ENCODE measurements around the gene GALNT7.

GALNT7 gene

DNA sequence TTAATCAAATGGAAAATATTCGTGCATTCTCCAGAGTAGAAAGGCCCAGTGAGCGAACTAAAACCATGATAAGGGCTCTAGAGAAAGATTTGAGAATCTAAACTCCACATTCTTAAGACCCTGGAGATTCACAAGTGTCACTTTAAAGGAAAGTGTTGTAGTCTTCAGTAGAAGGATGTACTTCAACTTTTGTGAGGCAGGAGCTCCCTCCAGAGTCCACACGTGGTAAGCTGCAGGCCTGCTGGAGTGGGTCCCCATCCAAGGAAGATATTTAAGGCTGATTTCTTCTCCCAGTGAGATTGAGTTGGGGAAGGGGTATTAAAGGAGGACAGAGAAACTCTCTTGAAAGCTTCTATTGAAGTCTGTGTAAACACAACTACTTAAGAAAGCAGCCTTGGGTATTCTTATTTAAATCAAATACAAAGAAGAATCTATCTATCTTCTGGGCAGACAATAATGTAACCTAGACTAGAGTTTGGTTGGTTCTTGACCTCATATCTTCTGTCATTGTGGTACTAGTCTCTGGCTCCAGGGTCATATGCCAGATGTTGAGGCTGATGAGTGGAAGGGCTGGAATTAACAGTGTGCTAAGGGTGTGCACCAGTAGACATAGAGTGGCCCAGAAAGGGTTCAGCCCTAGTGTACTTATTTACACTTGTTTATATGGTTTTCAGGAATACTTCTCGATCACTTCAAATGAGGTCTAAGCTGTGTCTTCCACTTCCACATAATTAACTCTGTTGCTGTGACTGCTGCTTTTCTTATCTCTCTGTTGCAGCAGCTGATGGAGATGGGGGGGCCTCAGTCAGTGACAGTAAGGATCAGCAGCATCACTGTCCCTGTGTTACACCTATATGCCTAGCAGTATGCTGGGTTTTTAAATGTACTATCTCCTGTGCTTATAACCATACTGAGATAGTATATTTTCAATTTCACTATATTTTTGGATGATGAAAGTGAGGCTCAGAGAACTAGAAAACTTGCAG is 89.4 kb downstream of the GALNT7 start:
- Histone ChIP-seq H4K20me1 (ENCODE audit: insufficient read depth, low read length) (no peaks in the 10 kb centered on the region), H3K9ac (ENCODE audit: low read length) (no peak overlapping the region), H3K9me3 (ENCODE audit: insufficient read depth, low read length) (no peaks in the 10 kb centered on the region), H2AFZ (ENCODE audit: low read depth, low read length) (no peak overlapping the region), H3K4me3 (ENCODE audit: low read length) (no peak overlapping the region), H3K4me2 (ENCODE audit: low read length) (no peak overlapping the region), H3K79me2 (ENCODE audit: low read length) (peaks cover 7% of the 10 kb centered on the region), H3K4me1 (ENCODE audit: low read length) (peaks cover 12% of the 10 kb centered on the region), H3K36me3 (replicated peaks; ENCODE audit: low read depth, low read length) (no peaks in the 10 kb centered on the region), H3K27ac (ENCODE audit: low read length) (no peak overlapping the region), H3K27me3 (ENCODE audit: low read depth, low read length) (no peaks in the 10 kb centered on the region)
- no peak for TF ChIP-seq EZH2phosphoT487 (IDR thresholded peaks at IDR 0.05; ENCODE audit: low read depth)
- TF ChIP-seq, protein P1, sequence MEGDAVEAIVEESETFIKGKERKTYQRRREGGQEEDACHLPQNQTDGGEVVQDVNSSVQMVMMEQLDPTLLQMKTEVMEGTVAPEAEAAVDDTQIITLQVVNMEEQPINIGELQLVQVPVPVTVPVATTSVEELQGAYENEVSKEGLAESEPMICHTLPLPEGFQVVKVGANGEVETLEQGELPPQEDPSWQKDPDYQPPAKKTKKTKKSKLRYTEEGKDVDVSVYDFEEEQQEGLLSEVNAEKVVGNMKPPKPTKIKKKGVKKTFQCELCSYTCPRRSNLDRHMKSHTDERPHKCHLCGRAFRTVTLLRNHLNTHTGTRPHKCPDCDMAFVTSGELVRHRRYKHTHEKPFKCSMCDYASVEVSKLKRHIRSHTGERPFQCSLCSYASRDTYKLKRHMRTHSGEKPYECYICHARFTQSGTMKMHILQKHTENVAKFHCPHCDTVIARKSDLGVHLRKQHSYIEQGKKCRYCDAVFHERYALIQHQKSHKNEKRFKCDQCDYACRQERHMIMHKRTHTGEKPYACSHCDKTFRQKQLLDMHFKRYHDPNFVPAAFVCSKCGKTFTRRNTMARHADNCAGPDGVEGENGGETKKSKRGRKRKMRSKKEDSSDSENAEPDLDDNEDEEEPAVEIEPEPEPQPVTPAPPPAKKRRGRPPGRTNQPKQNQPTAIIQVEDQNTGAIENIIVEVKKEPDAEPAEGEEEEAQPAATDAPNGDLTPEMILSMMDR (IDR thresholded peaks at IDR 0.05; ENCODE audit: low read depth, low read length) = peak; percentile 96

DNA sequence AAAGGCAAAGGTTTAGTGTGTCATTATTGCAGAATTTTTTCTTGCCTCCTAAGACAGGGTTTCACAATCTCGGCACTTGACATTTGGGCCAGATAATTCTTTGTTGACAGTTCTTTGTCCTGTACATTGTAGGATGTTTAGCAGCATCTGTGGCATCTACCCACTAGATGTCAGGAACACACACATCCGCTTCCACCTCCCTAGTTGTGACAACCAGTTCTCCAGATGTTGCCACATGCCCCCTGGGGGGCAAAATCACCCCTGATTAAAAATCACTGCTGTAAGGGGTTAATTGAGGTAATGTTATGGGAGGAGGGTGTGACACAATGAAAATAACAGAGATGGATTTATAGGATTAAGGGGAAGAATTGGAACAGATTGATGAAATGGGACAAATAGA is 90.3 kb downstream of the GALNT7 start:
- no peaks in the 10 kb centered on the region for H3K27me3 ChIP-seq (ENCODE audit: low read depth, low read length)
- H3K4me2 ChIP-seq (ENCODE audit: low read length) = no peak overlapping the region
- peaks cover 7% of the 10 kb centered on the region for H3K79me2 ChIP-seq (ENCODE audit: low read length)
- H3K9me3 ChIP-seq (ENCODE audit: insufficient read depth, low read length) = no peaks in the 10 kb centered on the region
- no peak overlapping the region for H3K27ac ChIP-seq (ENCODE audit: low read length)
- H3K4me3 ChIP-seq (ENCODE audit: low read length) = no peak overlapping the region
- H3K9ac ChIP-seq (ENCODE audit: low read length) = no peak overlapping the region
- H2AFZ ChIP-seq (ENCODE audit: low read depth, low read length) = no peak overlapping the region
- H3K36me3 ChIP-seq (replicated peaks; ENCODE audit: low read depth, low read length) = no peaks in the 10 kb centered on the region
- TF ChIP-seq, protein P1 (IDR thresholded peaks at IDR 0.05; ENCODE audit: low read depth, low read length) = no peak
- TF ChIP-seq EZH2phosphoT487 (IDR thresholded peaks at IDR 0.05; ENCODE audit: low read depth) = no peak
- H3K4me1 ChIP-seq (ENCODE audit: low read length) = peaks cover 12% of the 10 kb centered on the region
- no peaks in the 10 kb centered on the region for H4K20me1 ChIP-seq (ENCODE audit: insufficient read depth, low read length)

DNA sequence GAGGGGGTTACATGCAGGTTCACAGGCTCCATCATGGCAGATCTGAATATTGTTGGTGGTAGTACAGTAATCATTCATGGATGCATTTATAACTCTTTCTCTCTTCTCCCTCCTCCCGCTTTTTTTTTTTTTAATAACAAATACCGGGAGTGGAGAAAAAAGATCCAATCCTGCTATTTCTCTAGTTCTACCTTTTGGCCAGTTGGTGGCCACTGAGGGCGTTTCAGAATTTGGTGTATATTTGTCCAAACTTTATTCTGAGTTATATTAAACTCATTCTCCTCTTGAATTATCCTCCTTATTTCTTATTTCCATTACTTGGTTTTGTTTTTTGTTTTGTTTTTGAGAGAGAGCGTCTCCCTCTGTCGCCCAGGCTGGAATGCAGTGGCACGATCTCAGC is 90.7 kb downstream of the GALNT7 start:
- no peaks in the 10 kb centered on the region for H3K36me3 ChIP-seq (replicated peaks; ENCODE audit: low read depth, low read length)
- no peak overlapping the region for H3K27ac ChIP-seq (ENCODE audit: low read length)
- no peaks in the 10 kb centered on the region for H4K20me1 ChIP-seq (ENCODE audit: insufficient read depth, low read length)
- H2AFZ ChIP-seq (ENCODE audit: low read depth, low read length) = no peak overlapping the region
- H3K4me3 ChIP-seq (ENCODE audit: low read length) = no peak overlapping the region
- H3K79me2 ChIP-seq (ENCODE audit: low read length) = peaks cover 7% of the 10 kb centered on the region
- peaks cover 9% of the 10 kb centered on the region for H3K4me1 ChIP-seq (ENCODE audit: low read length)
- no peaks in the 10 kb centered on the region for H3K27me3 ChIP-seq (ENCODE audit: low read depth, low read length)
- no peak overlapping the region for H3K4me2 ChIP-seq (ENCODE audit: low read length)
- H3K9me3 ChIP-seq (ENCODE audit: insufficient read depth, low read length) = no peaks in the 10 kb centered on the region
- TF ChIP-seq, protein P1 (IDR thresholded peaks at IDR 0.05; ENCODE audit: low read depth, low read length) = no peak
- TF ChIP-seq EZH2phosphoT487 (IDR thresholded peaks at IDR 0.05; ENCODE audit: low read depth) = no peak
- no peak overlapping the region for H3K9ac ChIP-seq (ENCODE audit: low read length)

DNA sequence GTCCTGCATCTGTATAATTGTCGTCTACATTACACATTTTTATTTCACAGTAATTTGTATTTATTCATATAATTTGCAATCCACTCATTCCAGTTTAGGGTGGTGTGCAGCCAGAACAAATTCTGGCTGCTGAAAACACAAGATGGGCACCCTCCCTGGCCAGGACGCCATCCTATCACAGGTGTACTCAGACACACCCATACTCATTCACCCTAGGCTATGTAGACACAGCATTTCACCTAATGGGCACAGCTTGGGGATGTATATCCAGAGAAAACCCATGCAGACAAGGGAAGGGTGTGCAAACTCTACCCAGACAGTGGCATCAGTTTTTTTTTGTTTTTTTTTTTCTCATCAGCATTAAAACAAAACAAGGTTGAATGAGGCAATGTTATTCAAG is 92.4 kb downstream of the GALNT7 start:
- H3K27ac ChIP-seq (ENCODE audit: low read length) = no peak overlapping the region
- no peak overlapping the region for H2AFZ ChIP-seq (ENCODE audit: low read depth, low read length)
- H3K27me3 ChIP-seq (ENCODE audit: low read depth, low read length) = no peaks in the 10 kb centered on the region
- no peaks in the 10 kb centered on the region for H3K36me3 ChIP-seq (replicated peaks; ENCODE audit: low read depth, low read length)
- no peak overlapping the region for H3K4me3 ChIP-seq (ENCODE audit: low read length)
- TF ChIP-seq EZH2phosphoT487 (IDR thresholded peaks at IDR 0.05; ENCODE audit: low read depth) = no peak
- TF ChIP-seq, protein P1 (IDR thresholded peaks at IDR 0.05; ENCODE audit: low read depth, low read length) = no peak
- no peaks in the 10 kb centered on the region for H3K9me3 ChIP-seq (ENCODE audit: insufficient read depth, low read length)
- no peaks in the 10 kb centered on the region for H3K4me1 ChIP-seq (ENCODE audit: low read length)
- no peaks in the 10 kb centered on the region for H4K20me1 ChIP-seq (ENCODE audit: insufficient read depth, low read length)
- H3K4me2 ChIP-seq (ENCODE audit: low read length) = no peak overlapping the region
- H3K79me2 ChIP-seq (ENCODE audit: low read length) = no peaks in the 10 kb centered on the region
- H3K9ac ChIP-seq (ENCODE audit: low read length) = no peak overlapping the region
